DMS 273 (cell line): ENCODE results near the gene ALG14.
"Not testable (repeated sequence)": the region's sequence is repeated elsewhere in the genome, so short reads cannot be mapped to it uniquely, and the experiment has no call there.

Experiments
- DNase-seq: peaks from one replicate; lab custom pipeline; 2025; ENCODE audit not compliant: unreplicated experiment; lab: John Stamatoyannopoulos, UW

Gene ALG14

DNA sequence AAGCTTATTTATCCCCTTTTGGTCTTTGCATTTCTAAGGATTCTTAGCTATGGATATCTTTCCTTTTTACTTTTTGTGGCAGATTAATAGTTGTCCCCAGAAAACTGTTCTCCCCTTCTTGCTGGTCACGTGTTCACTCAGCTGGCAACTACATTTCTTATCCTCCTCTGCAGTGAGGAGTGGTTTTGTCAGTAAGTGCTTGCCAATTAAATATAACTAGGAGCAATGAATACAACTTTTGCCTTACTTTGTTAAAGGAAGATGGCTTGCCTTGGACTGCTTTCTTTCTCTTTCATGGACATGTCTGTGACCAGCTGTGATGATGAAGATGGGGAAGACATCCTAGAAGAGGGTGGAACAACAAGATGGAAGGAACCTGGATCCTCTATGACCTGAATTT, 15.6 kb upstream of the ALG14 start:
- no peak for DNase-seq

DNA sequence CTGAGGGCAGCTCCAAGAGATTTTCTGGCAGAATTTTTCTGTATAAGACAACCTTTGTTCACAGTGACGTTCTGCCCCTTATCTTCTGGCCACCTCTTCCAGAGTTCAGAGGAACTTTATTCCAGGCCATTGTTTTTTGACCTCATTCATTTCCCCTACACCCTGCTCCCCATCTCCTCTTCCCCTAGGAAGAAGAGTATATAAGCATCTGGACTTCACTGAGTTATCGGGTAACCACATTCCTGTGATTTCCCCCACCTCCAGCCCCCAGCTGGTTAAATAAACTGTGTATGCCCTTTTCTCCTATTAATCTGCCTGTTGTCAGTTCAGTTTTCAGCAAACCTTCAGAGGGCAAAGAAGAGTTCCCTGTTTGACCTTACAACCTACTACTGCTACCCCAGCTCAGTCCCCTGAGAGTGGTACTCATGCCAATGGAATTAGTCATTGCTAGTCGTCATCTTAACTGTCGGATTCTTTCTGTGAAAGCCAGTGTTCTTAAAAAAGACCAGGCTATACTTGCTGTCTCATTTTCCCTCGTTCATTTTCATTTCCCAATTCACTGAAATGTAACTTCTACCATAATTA, 14.3 kb upstream of the ALG14 start:
- DNase-seq = peak; percentile 47

DNA sequence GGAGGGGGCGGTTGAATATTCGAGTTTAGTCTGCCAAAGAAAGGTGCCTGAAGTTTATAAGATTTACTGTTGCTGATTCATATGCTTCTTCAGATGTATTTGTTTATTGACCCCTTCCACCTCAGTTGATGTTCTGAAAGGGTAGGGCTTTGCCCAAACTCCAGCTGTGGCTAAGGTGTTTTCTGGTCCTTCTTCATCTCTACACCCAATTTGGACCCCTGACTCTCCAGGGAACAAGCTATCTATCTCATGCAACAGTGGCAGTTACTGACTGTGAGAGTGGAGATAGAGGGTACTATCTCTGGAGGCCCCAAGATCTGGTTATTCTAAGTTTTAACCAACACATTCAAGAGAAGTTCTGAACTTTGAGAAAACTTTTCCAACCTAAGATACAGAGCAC, 12.6 kb upstream of the ALG14 start:
- DNase-seq = no peak

DNA sequence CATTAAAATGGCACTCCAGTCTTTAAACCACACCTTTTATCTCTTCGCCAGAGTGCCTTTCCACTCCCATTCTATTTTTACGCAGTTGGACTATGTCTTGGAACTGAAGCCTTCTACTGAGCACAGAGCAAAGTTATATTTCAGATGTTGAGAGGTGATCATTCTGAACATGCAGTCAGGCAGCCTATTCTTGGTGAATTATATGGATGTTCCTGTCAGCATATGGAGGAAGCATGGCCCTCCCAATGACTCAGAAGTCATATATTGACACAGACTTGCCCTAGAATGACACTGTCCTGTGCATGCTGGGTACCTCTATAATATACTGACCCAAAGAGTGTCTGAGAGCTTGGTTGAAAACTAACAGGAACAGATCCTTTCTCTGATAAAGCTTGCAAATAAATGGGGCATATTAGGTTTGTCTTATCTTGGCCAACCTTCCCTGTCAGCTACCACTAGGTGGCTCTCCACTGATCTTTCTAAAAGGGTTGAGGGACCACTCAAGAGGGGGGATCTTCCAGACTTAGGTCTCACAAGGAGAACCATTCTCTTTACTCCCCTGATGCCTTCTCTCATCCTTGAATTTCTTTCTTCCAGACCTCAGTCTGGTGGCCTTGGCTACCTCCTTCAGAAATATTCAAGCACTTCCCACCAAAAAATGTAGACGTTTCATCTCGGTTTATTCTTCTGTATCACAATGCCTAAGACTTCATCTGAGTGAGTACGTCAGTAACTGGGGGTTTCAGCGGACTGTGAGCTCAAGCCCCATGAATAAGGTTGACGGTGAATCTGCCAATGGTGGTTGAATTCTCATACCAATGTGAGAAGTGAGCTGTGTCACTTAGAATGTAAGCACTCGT, 11.8 kb upstream of the ALG14 start:
- DNase-seq = peak; percentile 76

DNA sequence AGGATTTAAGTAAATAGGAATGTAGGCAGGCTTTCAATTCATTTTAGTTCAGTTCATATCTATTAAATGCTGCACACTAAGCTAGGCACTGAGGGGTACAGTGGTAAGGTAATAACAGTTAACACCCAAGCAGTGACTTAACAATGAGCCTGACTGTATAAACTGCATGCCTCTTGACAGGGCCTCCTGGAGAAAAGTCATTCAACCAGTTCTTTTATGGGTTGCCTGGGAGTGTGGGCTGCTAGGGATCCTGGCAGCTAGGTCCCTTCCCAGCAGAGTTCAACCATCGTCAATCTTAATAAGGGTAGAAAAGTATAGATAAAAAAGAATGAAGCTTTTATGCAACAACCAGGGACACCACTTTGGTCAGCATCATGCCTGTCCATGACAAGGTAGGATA, 8.1 kb upstream of the ALG14 start:
- no peak for DNase-seq

DNA sequence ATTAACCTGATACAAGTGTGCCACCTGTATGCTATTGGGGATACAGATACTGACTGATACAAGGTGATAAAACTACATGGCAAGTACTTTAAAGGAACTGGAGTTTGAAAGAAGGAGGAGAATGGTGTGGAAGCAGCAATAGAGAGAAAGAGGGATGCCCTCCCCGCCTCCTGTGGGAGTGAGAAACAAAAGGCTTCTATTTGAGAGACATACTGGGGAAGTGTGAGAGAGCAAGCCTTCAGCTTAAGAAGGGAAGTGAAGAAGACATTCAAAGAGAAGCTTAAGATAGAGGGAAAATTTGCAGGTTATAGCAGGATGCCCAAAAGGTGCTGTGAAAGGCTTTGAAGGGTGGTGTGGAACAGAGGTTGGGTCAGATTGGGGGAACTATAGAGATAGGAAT, 7.7 kb upstream of the ALG14 start:
- DNase-seq = no peak

DNA sequence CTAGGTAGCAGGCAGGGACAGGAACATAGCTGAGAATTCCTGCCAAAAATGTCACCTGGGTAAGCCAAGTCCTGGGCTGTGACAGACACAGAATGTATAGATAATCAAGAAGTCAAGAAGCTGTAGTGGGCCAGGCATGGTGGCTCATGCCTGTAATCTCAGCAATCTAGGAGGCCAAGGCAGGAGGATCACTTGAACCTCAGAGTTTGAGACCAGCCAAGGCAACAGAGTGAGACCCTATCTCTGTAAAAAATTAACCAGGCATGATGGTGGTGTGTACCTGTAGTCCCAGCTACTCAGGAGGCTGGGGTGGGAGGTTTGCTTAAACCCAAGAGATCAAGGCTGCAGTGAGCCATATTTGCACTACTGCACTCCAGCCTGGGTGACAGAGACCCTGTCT, 3.3 kb upstream of the ALG14 start:
- no peak for DNase-seq

DNA sequence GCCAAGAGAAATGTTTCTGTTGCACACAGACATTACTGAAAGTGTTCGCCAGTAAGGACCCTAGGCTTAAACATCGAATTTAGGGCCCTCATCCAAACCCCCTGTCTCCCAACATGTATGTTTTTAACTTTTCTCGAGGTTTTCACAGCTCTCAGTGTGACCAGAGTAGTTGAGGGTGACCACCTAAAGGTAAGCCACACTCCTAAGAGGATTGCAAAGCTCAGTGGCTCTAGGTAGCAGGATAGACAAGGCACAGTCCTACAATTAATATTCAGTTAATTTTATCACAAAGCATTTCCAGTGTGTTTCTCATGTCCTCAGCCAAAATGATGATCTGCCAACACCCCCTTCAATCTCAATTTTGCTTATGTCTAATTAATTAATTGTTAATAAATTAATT, 695 bp upstream of the ALG14 start:
- DNase-seq = peak; percentile 26

DNA sequence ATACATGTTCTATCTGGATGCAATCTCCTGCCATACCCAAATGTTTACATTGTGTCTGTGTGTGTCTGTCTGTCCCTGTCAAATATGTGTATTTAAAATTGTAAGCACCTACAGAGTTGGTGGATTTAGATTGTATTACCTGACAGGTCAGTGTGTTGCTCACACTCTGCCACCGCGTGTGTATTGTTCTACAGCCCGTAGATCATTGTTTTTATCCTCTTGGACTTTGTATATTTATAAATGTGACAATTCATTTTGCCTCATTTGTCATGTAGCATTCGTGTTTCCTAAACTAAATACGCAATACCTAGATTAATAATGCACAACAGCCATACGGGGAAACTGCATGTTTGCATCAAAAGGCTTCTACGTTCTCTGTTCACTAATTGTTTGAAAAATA, 634 bp downstream of the ALG14 start:
- no peak for DNase-seq

DNA sequence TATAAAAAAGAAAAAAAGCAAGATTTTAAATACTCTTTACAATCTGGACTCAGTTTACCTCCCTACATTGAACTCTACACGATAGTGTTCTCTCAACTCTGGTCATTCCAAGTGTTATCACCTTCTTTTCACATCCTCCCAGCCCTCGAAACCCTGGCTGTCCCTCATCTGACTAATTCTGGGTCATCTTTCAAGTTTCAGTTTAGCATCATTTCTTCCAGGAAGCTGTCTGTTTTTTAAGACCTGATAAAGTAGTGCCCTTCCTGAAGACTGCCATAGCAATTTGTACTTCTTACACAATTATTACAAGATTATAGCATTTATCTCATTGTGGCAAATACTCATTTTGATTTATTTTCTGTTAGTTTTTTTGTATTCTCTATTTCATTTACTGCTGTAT, 1.2 kb downstream of the ALG14 start:
- DNase-seq = no peak

DNA sequence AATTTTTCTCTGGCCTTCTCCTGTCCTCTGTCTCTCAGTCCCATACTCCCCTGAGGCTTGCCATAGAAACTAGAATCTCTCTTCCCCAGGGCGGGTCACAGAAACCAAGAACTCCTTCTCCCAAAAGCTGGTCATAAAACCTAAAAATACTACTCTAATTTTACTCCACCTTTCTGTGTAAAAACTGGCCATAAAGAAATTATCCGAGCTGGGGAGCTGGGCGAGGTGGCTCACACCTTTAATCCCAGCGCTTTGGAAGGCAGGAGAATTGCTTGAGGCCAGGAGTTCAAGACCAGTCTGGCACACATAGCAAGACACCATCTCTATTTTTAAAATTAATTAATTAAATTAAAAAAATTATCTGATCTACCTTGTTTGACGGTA, 3.0 kb downstream of the ALG14 start:
- DNase-seq = no peak

DNA sequence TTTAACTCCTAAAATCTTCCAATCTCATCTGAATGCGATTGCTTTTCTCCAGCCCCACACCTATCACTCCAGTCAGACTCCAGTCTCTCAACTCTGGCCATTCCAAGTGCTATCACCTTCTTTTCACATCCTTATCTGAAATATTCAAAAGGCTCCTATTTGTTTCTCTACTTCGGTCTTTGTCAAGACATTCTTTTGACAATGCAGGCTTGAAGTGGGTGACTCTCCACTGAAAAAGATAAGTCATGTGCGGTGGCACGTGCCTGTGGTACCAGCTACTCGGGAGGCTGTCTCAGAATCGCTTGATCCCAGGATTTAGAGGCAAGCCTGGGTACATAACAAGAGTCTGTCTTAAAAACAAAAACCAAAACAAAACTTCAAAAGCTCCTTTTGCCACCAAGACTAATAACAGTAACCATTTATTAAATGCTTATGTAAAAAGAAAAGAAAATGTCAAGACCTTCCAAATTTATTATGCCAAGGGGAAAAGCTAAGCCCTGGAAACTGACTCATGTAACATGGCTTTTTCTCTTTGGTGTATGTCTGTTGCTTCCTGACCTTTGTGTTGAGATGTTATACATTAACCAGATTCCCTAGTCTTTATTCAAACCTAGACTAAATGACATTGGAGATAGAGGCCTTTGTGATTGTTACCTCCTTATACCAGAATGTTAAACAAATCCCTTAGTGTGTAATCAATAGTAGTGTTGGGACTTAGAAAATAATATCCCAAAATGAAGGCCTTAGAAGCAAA, 3.6 kb downstream of the ALG14 start:
- no peak for DNase-seq

DNA sequence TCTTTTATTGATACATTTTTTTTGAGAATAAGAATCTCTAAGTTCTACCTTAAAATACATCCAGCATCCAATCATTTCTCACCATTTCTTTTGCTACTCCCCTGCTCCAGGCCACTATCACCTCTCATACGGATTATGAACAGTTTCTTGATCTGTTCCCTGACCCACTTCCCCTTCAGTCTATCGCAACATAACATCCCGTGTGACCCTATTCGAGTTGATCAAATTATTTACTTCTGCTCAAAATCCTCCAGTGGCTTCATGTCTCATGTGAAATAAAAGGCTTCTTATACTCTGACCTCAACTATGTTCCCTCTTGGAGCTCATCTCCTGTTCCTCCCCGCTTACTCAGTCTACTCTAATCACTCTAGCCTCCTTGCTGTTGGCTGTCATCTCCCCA, 5.2 kb downstream of the ALG14 start:
- no peak for DNase-seq

DNA sequence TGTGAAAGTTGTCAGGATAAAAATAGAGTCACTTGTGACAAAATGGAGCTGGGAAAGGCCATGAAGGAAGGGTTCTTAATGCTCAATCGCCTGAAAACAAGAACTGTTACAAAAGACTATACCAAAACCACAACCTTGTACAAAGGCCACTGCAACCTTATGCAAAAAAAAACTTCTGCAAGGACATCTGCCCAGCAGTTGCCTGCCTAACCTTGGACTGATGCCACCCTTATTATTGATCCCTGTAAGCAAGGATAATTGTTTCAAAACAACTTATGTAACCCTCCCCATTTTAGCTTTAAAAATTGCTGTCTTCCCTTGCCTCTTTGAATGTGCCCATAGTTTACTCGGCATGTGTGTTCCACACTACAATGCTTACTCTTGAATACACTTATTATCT, 5.7 kb downstream of the ALG14 start:
- no peak for DNase-seq

DNA sequence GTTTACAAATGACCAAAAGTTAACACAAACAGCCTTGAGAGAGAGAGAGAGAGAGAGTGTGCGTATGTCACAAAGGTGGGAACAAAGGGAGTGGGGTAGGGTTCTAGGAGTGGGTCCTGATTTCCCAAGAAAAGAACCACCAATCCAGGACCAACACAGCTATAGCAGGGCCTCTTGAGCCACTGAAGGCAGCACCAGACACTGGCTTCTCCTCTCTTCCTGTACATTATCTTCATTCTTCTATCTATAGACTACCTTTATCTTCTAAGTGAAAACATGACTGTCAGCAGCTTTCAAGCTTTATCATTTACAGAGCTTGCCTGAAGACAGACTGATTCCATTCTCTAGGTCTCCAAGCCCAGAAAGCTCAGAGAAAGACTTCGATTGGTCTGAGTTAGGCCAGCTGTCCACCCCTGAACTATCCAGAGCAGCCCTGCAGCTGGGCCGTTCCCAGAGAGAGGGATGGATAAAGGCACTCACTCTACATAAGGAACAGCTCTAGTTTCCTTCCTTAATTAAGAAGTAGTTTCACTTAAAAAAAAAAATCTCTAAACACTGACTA, 11.2 kb downstream of the ALG14 start:
- DNase-seq = no peak

DNA sequence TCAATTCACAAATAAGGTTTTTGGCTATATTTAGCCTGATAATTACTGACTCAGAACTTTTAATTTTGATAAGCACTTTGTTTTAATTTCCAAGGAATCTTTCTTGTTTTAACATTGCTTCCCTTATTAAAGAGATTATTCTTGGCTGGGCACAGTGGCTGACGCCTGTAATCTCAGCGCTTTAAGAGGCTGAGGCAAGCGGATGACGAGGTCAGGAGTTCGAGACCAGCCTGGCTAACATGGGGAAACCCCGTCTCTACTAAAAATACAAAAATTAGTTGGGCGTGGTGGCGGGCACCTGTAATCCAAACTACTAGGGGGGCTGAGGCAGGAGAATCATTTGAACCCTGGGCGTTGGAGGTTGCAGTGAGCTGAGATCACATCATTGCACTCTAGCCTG, 13.8 kb downstream of the ALG14 start:
- no peak for DNase-seq

DNA sequence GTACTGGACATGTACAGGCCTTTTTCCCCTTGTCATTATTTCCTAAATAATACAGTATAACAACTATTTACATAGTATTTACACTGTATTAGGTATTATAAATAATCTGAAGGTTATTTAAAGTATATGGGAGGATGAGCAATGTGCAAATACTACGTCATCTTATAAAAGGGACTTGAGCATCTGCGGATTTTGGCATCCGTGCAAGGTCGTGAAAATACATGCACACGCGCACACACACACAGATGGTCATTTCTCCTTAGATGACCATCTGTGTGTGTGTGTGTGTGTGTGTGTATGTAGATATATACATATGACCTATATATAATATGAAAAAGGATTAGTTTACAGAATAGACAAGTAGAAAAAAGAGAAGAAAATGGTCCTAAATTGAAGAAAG, 15.4 kb downstream of the ALG14 start:
- peak; percentile 38 for DNase-seq

DNA sequence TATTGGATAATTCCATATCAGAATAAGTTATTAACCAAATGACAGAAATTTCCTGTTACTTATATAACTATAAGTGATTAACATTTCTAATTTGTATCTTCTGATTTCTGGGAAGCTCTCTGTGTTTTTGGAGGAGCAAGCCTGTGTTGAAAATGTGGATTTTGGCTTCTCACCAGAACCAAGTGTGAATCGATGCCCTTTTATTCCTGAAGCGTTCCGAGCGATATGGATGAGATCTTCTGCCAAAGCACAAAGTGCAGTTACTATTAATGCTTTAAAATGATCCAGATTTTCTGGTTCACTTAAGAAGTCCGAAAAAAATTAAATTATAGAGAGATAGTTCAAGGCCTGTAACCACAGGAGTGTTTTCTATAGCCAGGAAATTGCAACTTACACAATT, 22.8 kb downstream of the ALG14 start:
- no peak for DNase-seq

DNA sequence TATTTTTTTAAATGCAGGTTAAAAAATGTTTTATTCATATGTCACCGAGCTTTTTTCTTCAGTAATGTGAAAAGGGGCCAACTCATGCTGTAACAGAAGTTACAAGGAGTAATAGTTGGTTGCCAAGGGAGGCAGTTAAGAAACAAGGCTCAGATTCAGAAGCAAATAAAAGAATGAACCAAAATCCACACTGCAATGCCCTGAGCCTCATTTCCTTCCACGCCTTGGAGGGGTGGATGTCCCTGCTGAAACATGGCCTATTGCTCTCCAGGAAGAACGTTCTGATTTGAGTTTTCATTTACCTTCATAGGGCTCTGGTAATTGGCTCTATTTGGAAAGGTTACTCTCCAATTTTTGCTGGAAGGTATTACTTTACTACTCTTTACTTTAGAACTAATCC, 24.4 kb downstream of the ALG14 start:
- no peak for DNase-seq

DNA sequence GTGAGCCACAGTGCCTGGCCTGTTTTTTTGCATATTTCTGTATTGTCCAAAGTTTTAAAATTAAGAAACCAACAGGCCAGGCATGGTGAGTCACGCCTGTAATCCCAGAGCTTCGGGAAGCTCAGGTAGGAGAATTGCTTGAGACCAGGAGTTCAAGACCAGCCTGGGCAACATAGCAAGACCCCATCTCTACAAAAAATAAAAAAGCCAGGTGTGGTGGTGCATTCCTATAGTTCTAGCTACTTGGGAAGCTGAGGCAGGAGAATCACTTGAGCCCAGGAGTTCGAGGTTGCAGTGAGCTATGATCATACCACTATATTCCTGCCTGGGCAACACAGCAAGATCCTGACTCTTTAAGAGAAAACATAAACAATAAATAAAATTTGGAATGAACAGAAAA, 25.1 kb downstream of the ALG14 start:
- not testable (repeated sequence) for DNase-seq

DNA sequence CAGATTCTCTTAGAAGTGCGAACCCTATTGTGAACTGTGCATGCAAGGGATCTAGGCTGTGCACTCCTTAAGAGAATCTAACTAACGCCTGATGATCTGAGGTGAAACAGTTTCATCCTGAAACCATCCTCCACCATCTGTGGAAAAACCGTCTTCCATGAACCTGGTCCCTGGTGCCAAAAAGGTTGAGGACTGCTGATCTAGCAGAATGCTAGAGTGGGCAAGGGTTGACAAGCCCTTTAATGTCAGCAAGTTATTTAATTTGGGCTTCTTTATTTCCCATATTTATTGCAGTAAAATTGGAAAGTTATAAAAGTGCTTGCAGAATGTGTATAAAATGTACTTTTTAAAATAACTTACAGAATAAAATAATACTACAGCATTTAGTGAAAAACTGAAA, 26.4 kb downstream of the ALG14 start:
- no peak for DNase-seq
